ENCODE measurements around the gene GPATCH3. TPM values are rescaled to one million over a fixed set of nuclear protein-coding genes. Genes with fewer than 3 reads are reported as not detected.
A peak's percentile ranks its signal among the peaks of the same experiment; 100 is the strongest.

Gene GPATCH3
- polyA plus RNA-seq, 1 of the 3 experiments (the other 2 are of a cell fraction), result 11.1 TPM

GRCh38 chr1:26890467-26890796 lies 9.8 kb downstream of the GPATCH3 start:
- ChIA-PET POLR2A (interaction anchor here (0.9 to 1.9 kb wide), 7 partner anchors 10 to 458 kb away, joined by 3 to 17 read pairs (median 4); partner anchors contain the start of genes DHDDS, GPATCH3 and NUDC), CTCF (interaction anchor here (0.8 to 2.0 kb wide), 3 partner anchors 10 to 100 kb away, joined by 3 to 7 read pairs (median 3); partner anchors contain the start of genes GPATCH3 and NUDC)
- peaks cover 39 to 42% of the 10 kb centered on the region in 2 experiments for H3K36me3 ChIP-seq (replicated peaks in 1 of 2; ENCODE audit: control insufficient read depth in 1 of 2, insufficient read depth in 2 of 2, low read length in 1 of 2)

GRCh38 chr1:26889551-26890466 lies 10.5 kb downstream of the GPATCH3 start, which contains the start of gene GPN2:
Gene GPN2 (minus strand): TSS chr1:26890283. CDS start chr1:26890096, 187 bp downstream.
- no peaks in the 10 kb centered on the region for H3K9me3 ChIP-seq
- ChIA-PET CTCF (interaction anchor here (0.8 to 2.0 kb wide), 5 partner anchors 11 to 288 kb away, joined by 3 to 9 read pairs (median 3); partner anchors contain the start of genes GPATCH3 and NUDC), POLR2A (interaction anchor here (0.9 to 1.9 kb wide), 7 partner anchors 10 to 458 kb away, joined by 3 to 17 read pairs (median 4); partner anchors contain the start of genes DHDDS, GPATCH3 and NUDC)
- H3K4me3 ChIP-seq (ENCODE audit: low read depth in 2 of 2, low read length in 1 of 2), result peak within 1 kb of the TSS; percentile 87 to 95
- H3K36me3 ChIP-seq (replicated peaks in 1 of 2; ENCODE audit: control insufficient read depth in 1 of 2, insufficient read depth in 2 of 2, low read length in 1 of 2), result peaks cover 44 to 48% of the 10 kb centered on the region in 2 experiments
- peaks cover 40% of the 10 kb centered on the region for H3K79me2 ChIP-seq (ENCODE audit: insufficient read depth)
- peak within 1 kb of the TSS; percentile 91 for H3K9ac ChIP-seq
- H3K9me2 ChIP-seq, result no peaks in the 10 kb centered on the region
- peak; percentile 93 for DNase-seq
- peak within 1 kb of the TSS; percentile 95; the same call in 1 of the 2 replicates for H2AFZ ChIP-seq (ENCODE audit: low read depth)
- H3K27ac ChIP-seq (ENCODE audit: low read depth in 2 of 2, low read length in 1 of 2), result peak within 1 kb of the TSS; percentile 84 to 88
- peaks cover 13% of the 10 kb centered on the region for H3F3A ChIP-seq (replicated peaks; ENCODE audit: insufficient read depth)
- H3K4me1 ChIP-seq (ENCODE audit: control insufficient read depth in 1 of 2, insufficient read depth in 2 of 2, low read depth in 1 of 2, low read length in 1 of 2), result peaks cover 0 to 16% of the 10 kb centered on the region in 2 experiments; a peak in 2 of 4 replicates
- peak within 1 kb of the TSS; percentile 97 for H3K4me2 ChIP-seq
- no peaks in the 10 kb centered on the region; the same call in 1 of the 2 replicates for H4K20me1 ChIP-seq (ENCODE audit: insufficient read depth)
- WGBS (ENCODE audit: low lambda C conversion rate), result 2% methylated on average over 17 of the region's 89 CpGs
- no peaks in the 10 kb centered on the region for H3K27me3 ChIP-seq (ENCODE audit: insufficient read depth)
- TF ChIP-seq SIN3A (IDR thresholded peaks at IDR 0.05; ENCODE audit: borderline replicate concordance, low read depth, low read length) (no peak), EZH2phosphoT487 (IDR thresholded peaks at IDR 0.05; ENCODE audit: borderline replicate concordance, low read depth) (no peak), MEF2A (IDR thresholded peaks at IDR 0.05; ENCODE audit: borderline replicate concordance, low read depth) (no peak), ELF1 (IDR thresholded peaks at IDR 0.05) (peak; percentile 77), PBX3 (IDR thresholded peaks at IDR 0.05) (peak; percentile 41; the same call in 1 of the 2 replicates), CTCF (IDR thresholded peaks at IDR 0.05) (no peak), NRF1 (IDR thresholded peaks at IDR 0.05; ENCODE audit: low read depth, low read length) (peak; percentile 62), TAF1 (IDR thresholded peaks at IDR 0.05; ENCODE audit: borderline replicate concordance, low read depth, low read length) (peak; percentile 80), TCF12 (IDR thresholded peaks at IDR 0.05) (no peak), REST (IDR thresholded peaks at IDR 0.05; ENCODE audit: low read depth, low read length) (no peak), USF2 (IDR thresholded peaks at IDR 0.05; ENCODE audit: borderline replicate concordance, low read depth, low read length) (no peak)

More at GRCh38 chr1:26890467-26890796, 9.8 kb downstream of the GPATCH3 start:
- no peaks in the 10 kb centered on the region for H3K9me2 ChIP-seq
- whole genome bisulfite sequencing (ENCODE audit: low lambda C conversion rate), result 0% methylated on average over 2 of the region's 12 CpGs
- DNase-seq, result no peak
- peak overlapping the region; percentile 95; the same call in 1 of the 2 replicates for H2AFZ ChIP-seq (ENCODE audit: low read depth)
- H3K9ac ChIP-seq, result peak overlapping the region; percentile 91
- no peaks in the 10 kb centered on the region for H3K27me3 ChIP-seq (ENCODE audit: insufficient read depth)
- no peaks in the 10 kb centered on the region for H3K9me3 ChIP-seq
- H3K27ac ChIP-seq (ENCODE audit: low read depth in 2 of 2, low read length in 1 of 2), result peak overlapping the region; percentile 84 to 88; a peak in 3 of 4 replicates
- no peak for TF ChIP-seq TEAD4 (IDR thresholded peaks at IDR 0.05; ENCODE audit: borderline replicate concordance, insufficient read depth)
- no peak for TF ChIP-seq SMC3 (IDR thresholded peaks at IDR 0.05; ENCODE audit: low read depth, low read length)
- TF ChIP-seq FOXJ3 (CRISPR knock-in tag; IDR thresholded peaks at IDR 0.05), result no peak
- no peak for TF ChIP-seq EP300 (IDR thresholded peaks at IDR 0.05; ENCODE audit: borderline replicate concordance in 1 of 2, low read depth in 1 of 2, low read length in 1 of 2)
- TF ChIP-seq MEF2A (IDR thresholded peaks at IDR 0.05; ENCODE audit: borderline replicate concordance, low read depth), result no peak
- no peak for TF ChIP-seq RXRA (IDR thresholded peaks at IDR 0.05; ENCODE audit: borderline replicate concordance, low read depth)
- TF ChIP-seq NFIC (IDR thresholded peaks at IDR 0.05; ENCODE audit: borderline replicate concordance), result no peak
- TF ChIP-seq MAX (IDR thresholded peaks at IDR 0.05; ENCODE audit: low read depth), result no peak
- no peak for TF ChIP-seq RCOR1 (IDR thresholded peaks at IDR 0.05; ENCODE audit: low read length)
- no peak for TF ChIP-seq FOXM1 (IDR thresholded peaks at IDR 0.05; ENCODE audit: low read depth)
- TF ChIP-seq YY1 (IDR thresholded peaks at IDR 0.05; ENCODE audit: low read depth), result no peak
- peaks cover 13% of the 10 kb centered on the region for H3F3A ChIP-seq (replicated peaks; ENCODE audit: insufficient read depth)
- peaks cover 45% of the 10 kb centered on the region for H3K79me2 ChIP-seq (ENCODE audit: insufficient read depth)
- H3K4me1 ChIP-seq (ENCODE audit: control insufficient read depth in 1 of 2, insufficient read depth in 2 of 2, low read depth in 1 of 2, low read length in 1 of 2), result peaks cover 0 to 16% of the 10 kb centered on the region in 2 experiments; a peak in 2 of 4 replicates
- peak overlapping the region; percentile 87 to 95 for H3K4me3 ChIP-seq (ENCODE audit: low read depth in 2 of 2, low read length in 1 of 2)
- H4K20me1 ChIP-seq (ENCODE audit: insufficient read depth), result no peaks in the 10 kb centered on the region; the same call in 1 of the 2 replicates
- H3K4me2 ChIP-seq, result peak overlapping the region; percentile 97

All from SK-N-SH (cell line).